A549 (cell line): ENCODE measurements around the gene TIMM10. TPM values are rescaled to one million over a fixed set of nuclear protein-coding genes. Genes with fewer than 3 reads are reported as not detected.

Experiments
- ATAC-seq, 2 experiments: fragments of 200-7000 bp in 1 of 2; fragments of >200 bp in 1 of 2; cut with Nextera tagmentation in 1 of 2; cut with Tn5 transposase in 1 of 2; 3 replicates each; pipeline versions ENCODE4 v1.8.0 to v1.9.1; 2018 to 2020; ENCODE audit warnings: mild to moderate bottlenecking in 1 of 2, moderate library complexity in 1 of 2
- CTCF ChIA-PET: fragments of 300-600 bp; sonication (Branson Sonifier 250); formaldehyde crosslinking; extraction: SDS; loops from one replicate; lab custom pipeline; 2021; ENCODE audit warnings: antibody characterized with exemption, inconsistent platforms; lab: Yijun Ruan, JAX
- POLR2A ChIA-PET: fragments of 350-600 bp; formaldehyde crosslinking; extraction: SDS; loops from one replicate; lab custom pipeline; 2021; ENCODE audit warnings: antibody characterized with exemption, inconsistent platforms; lab: Yijun Ruan, JAX
- DNase-seq, 2 experiments: peaks; one replicate each; pipeline versions ENCODE4 v3.0.0 to v3.0.0-alpha.2; 2011 to 2016; ENCODE audit warnings: low read depth in 1 of 2, low spot score in 1 of 2
- FAIRE-seq: peaks from 2 replicates; lab custom pipeline; 2011; peaks lifted over from hg19 to GRCh38; lab: Jason Lieb, UNC
- H3K27ac ChIP-seq, 2 experiments: fragments of >200 bp; sonication (Bioruptor Twin); formaldehyde crosslinking; 3 replicates each; pipeline ENCODE4 v1.5.1; 2016 to 2017
- H3K4me1 ChIP-seq: fragments of >200 bp; sonication (Bioruptor Twin); formaldehyde crosslinking; 3 replicates; pipeline ENCODE4 v1.6.1; 2016
- H3K4me2 ChIP-seq: fragments of >200 bp; sonication (Bioruptor Twin); formaldehyde crosslinking; 3 replicates; pipeline ENCODE4 v1.6.1; 2016
- H3K4me3 ChIP-seq: fragments of >200 bp; sonication (Bioruptor Twin); formaldehyde crosslinking; 3 replicates; pipeline ENCODE4 v1.5.1; 2016
- H3K9me3 ChIP-seq: fragments of >200 bp; sonication (Bioruptor Twin); formaldehyde crosslinking; 3 replicates; pipeline ENCODE4 v1.6.1; 2016
- CBX8 ChIP-seq: fragments of 200-600 bp; sonication (generic); IDR thresholded peaks from 2 replicates; pipeline ENCODE4 v1.6.1; 2016
- CHD2 ChIP-seq: fragments of 150-350 bp; IDR thresholded peaks from 2 replicates; pipeline ENCODE4 v1.6.1; 2014; ENCODE audit warnings: low read length; ENCODE audit not compliant: partially characterized antibody
- CHD4 ChIP-seq: fragments of 200-600 bp; sonication (generic); IDR thresholded peaks from 2 replicates; pipeline ENCODE4 v1.6.1; 2016; ENCODE audit warnings: antibody characterized with exemption, mild to moderate bottlenecking, borderline replicate concordance
- EHF ChIP-seq: fragments of 250-450 bp; sonication (Bioruptor Pico); IDR thresholded peaks from 2 replicates; pipeline ENCODE4 v1.5.0; 2020; ENCODE audit warnings: mild to moderate bottlenecking
- ELK1 ChIP-seq: fragments of 150-350 bp; IDR thresholded peaks from 2 replicates; pipeline ENCODE4 v1.6.1; 2014; ENCODE audit warnings: low read depth, mild to moderate bottlenecking, low read length
- EP300 ChIP-seq, 2 experiments: fragments of >200 bp; sonication (Bioruptor Twin); formaldehyde crosslinking; IDR thresholded peaks; 2 replicates in 1 of 2; 3 replicates in 1 of 2; pipeline ENCODE4 v1.6.1; 2016 to 2017
- FOXS1 ChIP-seq: fragments of 250-450 bp; sonication (Bioruptor Pico); IDR thresholded peaks from 2 replicates; pipeline ENCODE4 v1.5.0; 2020; ENCODE audit warnings: mild to moderate bottlenecking, moderate library complexity
- GATA3 ChIP-seq: IDR thresholded peaks from 2 replicates; pipeline ENCODE4 v1.6.1; 2012; ENCODE audit warnings: borderline replicate concordance
- HDAC2 ChIP-seq: fragments of 200-600 bp; sonication (generic); IDR thresholded peaks from 2 replicates; pipeline ENCODE4 v1.6.1; 2016
- HEYL ChIP-seq: fragments of 250-450 bp; sonication (Bioruptor Pico); IDR thresholded peaks from 2 replicates; pipeline ENCODE4 v1.8.0; 2021; ENCODE audit warnings: mild to moderate bottlenecking, moderate library complexity
- HOXA7 ChIP-seq: fragments of 250-450 bp; sonication (Bioruptor Pico); IDR thresholded peaks from 2 replicates; pipeline ENCODE4 v1.5.0; 2020; ENCODE audit warnings: mild to moderate bottlenecking, moderate library complexity
- HOXB13 ChIP-seq: fragments of 250-450 bp; sonication (Bioruptor Pico); IDR thresholded peaks from 2 replicates; pipeline ENCODE4 v1.5.0; 2020; ENCODE audit warnings: low read depth, mild to moderate bottlenecking, moderate library complexity
- JUNB ChIP-seq: fragments of >200 bp; sonication (Bioruptor Twin); formaldehyde crosslinking; IDR thresholded peaks from 2 replicates; pipeline ENCODE4 v1.6.1; 2016
- KDM1A ChIP-seq: fragments of 200-600 bp; sonication (generic); IDR thresholded peaks from 2 replicates; pipeline ENCODE4 v1.6.1; 2016; ENCODE audit warnings: low read depth, mild to moderate bottlenecking
- MAZ ChIP-seq: fragments of 150-350 bp; IDR thresholded peaks from 2 replicates; pipeline ENCODE4 v1.6.1; 2014; ENCODE audit warnings: antibody characterized with exemption, low read depth, low read length, borderline replicate concordance
- MYC ChIP-seq: IDR thresholded peaks from 2 replicates; pipeline ENCODE4 v1.6.1; 2012; ENCODE audit warnings: mild to moderate bottlenecking, inconsistent platforms, low read length, improper control_type of control experiment, borderline replicate concordance
- NR3C1 ChIP-seq: fragments of >200 bp; sonication (Bioruptor Twin); formaldehyde crosslinking; IDR thresholded peaks from 3 replicates; pipeline ENCODE4 v1.6.1; 2017
- PHF8 ChIP-seq: fragments of 200-600 bp; sonication (generic); IDR thresholded peaks from 2 replicates; pipeline ENCODE4 v1.6.1; 2016; ENCODE audit warnings: low read depth, mild to moderate bottlenecking, antibody characterized with exemption, moderate library complexity, borderline replicate concordance
- POLR2A ChIP-seq: IDR thresholded peaks from 2 replicates; pipeline ENCODE4 v1.6.1; 2012; ENCODE audit warnings: mild to moderate bottlenecking, low read length
- POLR2AphosphoS2 ChIP-seq: conservative IDR thresholded peaks from 2 replicates; pipeline ENCODE4 v1.6.1; 2012; ENCODE audit warnings: low read length, improper control_type of control experiment, inconsistent platforms
- SREBF2 ChIP-seq: fragments of 450-650 bp; IDR thresholded peaks from 2 replicates; pipeline ENCODE4 v1.6.1; 2014; ENCODE audit warnings: mild to moderate bottlenecking, moderate library complexity
- TFCP2L1 ChIP-seq: fragments of 250-450 bp; sonication (Bioruptor Pico); IDR thresholded peaks from 2 replicates; pipeline ENCODE4 v1.5.0; 2021; ENCODE audit warnings: mild to moderate bottlenecking
- USF2 ChIP-seq: fragments of 450-650 bp; IDR thresholded peaks from 2 replicates; pipeline ENCODE4 v1.6.1; 2014; ENCODE audit warnings: antibody characterized with exemption
- ZC3H11A ChIP-seq: fragments of 450-650 bp; IDR thresholded peaks from 2 replicates; pipeline ENCODE4 v1.6.1; 2014; ENCODE audit warnings: antibody characterized with exemption, mild to moderate bottlenecking
- ZFP36 ChIP-seq: fragments of 450-650 bp; IDR thresholded peaks from 2 replicates; pipeline ENCODE4 v1.6.1; 2014; ENCODE audit warnings: borderline replicate concordance; ENCODE audit not compliant: partially characterized antibody
- ZSCAN20 ChIP-seq: fragments of 250-450 bp; sonication (Bioruptor Pico); IDR thresholded peaks from 2 replicates; pipeline ENCODE4 v1.8.0; 2022; ENCODE audit warnings: mild to moderate bottlenecking, moderate library complexity
- WGBS: methylation state at CpG from one replicate; pipeline ENCODE4 v1.1.6; 2017; ENCODE audit errors: missing lambda C conversion rate; 5-methylcytosine and 5-hydroxymethylcytosine counted together
- polyA plus RNA-seq, 4 experiments: library from polyadenylated mRNA; depleted of rRNA in 3 of 4; stranded (reverse); fragments of >200 nt; fragmentation: RNase III in 1 of 4; extraction: RNeasy Plus Mini Kit Qiagen cat#74134 plus additional on column Dnase treatment in 1 of 4; gene quantifications; 2 replicates in 3 of 4; 3 replicates in 1 of 4; pipeline ENCODE4 v1.2.3, GENCODE V29; 2011 to 2017
- TF ChIP-seq, protein P1 (sequence below): IDR thresholded peaks from 2 replicates; pipeline ENCODE4 v1.6.1; 2012
- TF ChIP-seq, protein P2 (sequence below): fragments of >200 bp; sonication (Bioruptor Twin); formaldehyde crosslinking; IDR thresholded peaks from 3 replicates; pipeline ENCODE4 v1.6.1; 2016
- TF ChIP-seq, protein P3 (sequence below): fragments of 250-450 bp; sonication (Bioruptor Pico); IDR thresholded peaks from 2 replicates; pipeline ENCODE4 v1.5.0; 2020; ENCODE audit warnings: low read depth, mild to moderate bottlenecking, moderate library complexity
- TF ChIP-seq, protein P4 (sequence below): fragments of >200 bp; sonication (Bioruptor Twin); formaldehyde crosslinking; IDR thresholded peaks from 2 replicates; pipeline ENCODE4 v1.6.1; 2016
- TF ChIP-seq, protein P5 (sequence below): fragments of >200 bp; sonication (Bioruptor Twin); formaldehyde crosslinking; IDR thresholded peaks from 3 replicates; pipeline ENCODE4 v1.5.1; 2016

TIMM10 gene
- polyA plus RNA-seq, 2 of the 4 experiments (the other 2 are of a cell fraction), result 179 to 248 TPM

DNA sequence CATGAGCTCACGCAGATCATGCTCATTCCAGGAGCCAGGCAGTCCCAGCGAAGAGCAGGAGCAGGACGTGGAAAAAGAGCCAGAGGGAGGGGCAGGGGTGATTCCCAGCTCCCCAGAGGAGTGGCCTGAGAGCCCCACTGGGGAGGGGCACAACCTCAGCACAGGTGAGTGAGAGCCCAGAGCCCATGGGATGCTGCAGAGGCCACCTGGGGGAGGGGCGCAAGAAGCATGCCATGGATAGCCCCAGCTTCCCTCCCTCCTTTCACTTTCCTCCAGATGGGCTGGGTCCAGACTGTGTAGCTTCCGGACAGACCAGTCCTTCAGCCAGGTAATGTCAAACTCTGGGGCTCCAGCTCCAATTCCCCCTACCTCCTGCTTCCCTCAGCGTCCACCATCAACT is 13.0 kb upstream of the TIMM10 start:
- Histone ChIP-seq H3K27ac (no peak overlapping the region), H3K4me1 (no peaks in the 10 kb centered on the region), H3K4me2 (0 out of 3 replicates have a peak overlapping the region, but pooled peaks have one; percentile 11), H3K9me3 (no peaks in the 10 kb centered on the region), H3K4me3 (no peak overlapping the region)
- 60% methylated on average over 6 of the region's 6 CpGs for WGBS
- peak; percentile 10 to 12; a peak in 1 of 6 replicates for ATAC-seq
- TF ChIP-seq EHF (CRISPR knock-in tag) (no peak), HDAC2 (no peak), ELK1 (no peak), CHD4 (no peak), USF2 (no peak), TFCP2L1 (CRISPR knock-in tag) (no peak), SREBF2 (no peak), ZC3H11A (no peak), GATA3 (no peak), HEYL (CRISPR knock-in tag) (no peak), HOXB13 (CRISPR knock-in tag) (no peak), POLR2A (no peak), KDM1A (no peak), CBX8 (no peak)
- TF ChIP-seq, protein P1, sequence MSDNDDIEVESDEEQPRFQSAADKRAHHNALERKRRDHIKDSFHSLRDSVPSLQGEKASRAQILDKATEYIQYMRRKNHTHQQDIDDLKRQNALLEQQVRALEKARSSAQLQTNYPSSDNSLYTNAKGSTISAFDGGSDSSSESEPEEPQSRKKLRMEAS, result no peak
- TF ChIP-seq, protein P2, sequence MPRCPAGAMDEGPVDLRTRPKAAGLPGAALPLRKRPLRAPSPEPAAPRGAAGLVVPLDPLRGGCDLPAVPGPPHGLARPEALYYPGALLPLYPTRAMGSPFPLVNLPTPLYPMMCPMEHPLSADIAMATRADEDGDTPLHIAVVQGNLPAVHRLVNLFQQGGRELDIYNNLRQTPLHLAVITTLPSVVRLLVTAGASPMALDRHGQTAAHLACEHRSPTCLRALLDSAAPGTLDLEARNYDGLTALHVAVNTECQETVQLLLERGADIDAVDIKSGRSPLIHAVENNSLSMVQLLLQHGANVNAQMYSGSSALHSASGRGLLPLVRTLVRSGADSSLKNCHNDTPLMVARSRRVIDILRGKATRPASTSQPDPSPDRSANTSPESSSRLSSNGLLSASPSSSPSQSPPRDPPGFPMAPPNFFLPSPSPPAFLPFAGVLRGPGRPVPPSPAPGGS, result no peak
- TF ChIP-seq, protein P3, sequence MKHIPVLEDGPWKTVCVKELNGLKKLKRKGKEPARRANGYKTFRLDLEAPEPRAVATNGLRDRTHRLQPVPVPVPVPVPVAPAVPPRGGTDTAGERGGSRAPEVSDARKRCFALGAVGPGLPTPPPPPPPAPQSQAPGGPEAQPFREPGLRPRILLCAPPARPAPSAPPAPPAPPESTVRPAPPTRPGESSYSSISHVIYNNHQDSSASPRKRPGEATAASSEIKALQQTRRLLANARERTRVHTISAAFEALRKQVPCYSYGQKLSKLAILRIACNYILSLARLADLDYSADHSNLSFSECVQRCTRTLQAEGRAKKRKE (CRISPR knock-in tag), result no peak
- ChIA-PET CTCF (interaction anchor here (1.3 to 1.4 kb wide), 3 partner anchors 16 to 86 kb away, joined by 3 to 7 read pairs (median 7); no protein-coding TSS in a partner anchor), POLR2A (no interaction called here)
- DNase-seq, result no peak
- no peak for FAIRE-seq

DNA sequence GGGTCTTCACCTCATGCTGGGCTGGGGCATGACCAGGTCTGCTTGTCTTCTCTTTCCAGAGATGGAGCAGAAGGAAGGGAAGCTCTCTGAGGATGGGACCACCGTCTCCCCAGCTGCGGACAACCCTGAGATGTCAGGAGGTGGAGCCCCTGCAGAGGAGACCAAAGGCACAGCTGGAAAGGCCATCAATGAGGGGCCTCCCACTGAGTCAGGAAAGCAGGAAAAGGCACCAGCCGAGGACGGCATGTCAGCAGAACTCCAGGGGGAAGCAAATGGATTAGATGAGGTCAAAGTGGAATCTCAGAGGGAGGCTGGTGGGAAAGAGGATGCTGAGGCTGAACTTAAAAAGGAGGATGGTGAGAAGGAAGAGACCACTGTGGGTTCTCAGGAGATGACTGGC is 12.0 kb upstream of the TIMM10 start:
- ATAC-seq (no peak), FAIRE-seq (no peak), DNase-seq (no peak)
- Histone ChIP-seq H3K4me3 (no peak overlapping the region), H3K4me1 (no peaks in the 10 kb centered on the region), H3K27ac (no peak overlapping the region), H3K9me3 (no peaks in the 10 kb centered on the region), H3K4me2 (no peak overlapping the region)
- ChIA-PET POLR2A (no interaction called here), CTCF (interaction anchor here (1.1 to 1.4 kb wide), 3 partner anchors 15 to 99 kb away, joined by 3 to 6 read pairs (median 3); partner anchors contain the start of gene UBE2L6)
- 72% methylated on average over 4 of the region's 4 CpGs for WGBS
- no peak for TF ChIP-seq JUNB
- TF ChIP-seq PHF8, result no peak
- no peak for TF ChIP-seq NR3C1
- no peak for TF ChIP-seq GATA3
- no peak for TF ChIP-seq POLR2AphosphoS2
- TF ChIP-seq HDAC2, result no peak
- TF ChIP-seq FOXS1 (CRISPR knock-in tag), result no peak
- no peak for TF ChIP-seq MAZ
- no peak for TF ChIP-seq CHD2
- no peak for TF ChIP-seq ELK1
- no peak for TF ChIP-seq HOXA7 (CRISPR knock-in tag)
- no peak for TF ChIP-seq EP300 (IDR thresholded peaks at IDR 0.05)
- TF ChIP-seq, protein P4, sequence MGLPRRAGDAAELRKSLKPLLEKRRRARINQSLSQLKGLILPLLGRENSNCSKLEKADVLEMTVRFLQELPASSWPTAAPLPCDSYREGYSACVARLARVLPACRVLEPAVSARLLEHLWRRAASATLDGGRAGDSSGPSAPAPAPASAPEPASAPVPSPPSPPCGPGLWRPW, result no peak
- no peak for TF ChIP-seq ZSCAN20 (CRISPR knock-in tag)
- no peak for TF ChIP-seq ZFP36
- TF ChIP-seq MYC, result no peak
- TF ChIP-seq, protein P5, sequence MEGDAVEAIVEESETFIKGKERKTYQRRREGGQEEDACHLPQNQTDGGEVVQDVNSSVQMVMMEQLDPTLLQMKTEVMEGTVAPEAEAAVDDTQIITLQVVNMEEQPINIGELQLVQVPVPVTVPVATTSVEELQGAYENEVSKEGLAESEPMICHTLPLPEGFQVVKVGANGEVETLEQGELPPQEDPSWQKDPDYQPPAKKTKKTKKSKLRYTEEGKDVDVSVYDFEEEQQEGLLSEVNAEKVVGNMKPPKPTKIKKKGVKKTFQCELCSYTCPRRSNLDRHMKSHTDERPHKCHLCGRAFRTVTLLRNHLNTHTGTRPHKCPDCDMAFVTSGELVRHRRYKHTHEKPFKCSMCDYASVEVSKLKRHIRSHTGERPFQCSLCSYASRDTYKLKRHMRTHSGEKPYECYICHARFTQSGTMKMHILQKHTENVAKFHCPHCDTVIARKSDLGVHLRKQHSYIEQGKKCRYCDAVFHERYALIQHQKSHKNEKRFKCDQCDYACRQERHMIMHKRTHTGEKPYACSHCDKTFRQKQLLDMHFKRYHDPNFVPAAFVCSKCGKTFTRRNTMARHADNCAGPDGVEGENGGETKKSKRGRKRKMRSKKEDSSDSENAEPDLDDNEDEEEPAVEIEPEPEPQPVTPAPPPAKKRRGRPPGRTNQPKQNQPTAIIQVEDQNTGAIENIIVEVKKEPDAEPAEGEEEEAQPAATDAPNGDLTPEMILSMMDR, result no peak
- TF ChIP-seq ZC3H11A, result no peak
